RWPE2 (cell line): ENCODE measurements around the gene NDE1.
"Not testable (repeated sequence)": the region's sequence is repeated elsewhere in the genome, so short reads cannot be mapped to it uniquely, and the experiment has no call there.

Source experiments
- ATAC-seq: fragments of 200-7000 bp; cut with Tn5 transposase; 3 replicates; pipeline ENCODE4 v1.9.1; 2021; ENCODE audit warnings: low read depth
- DNase-seq: peaks from one replicate; pipeline ENCODE4 v3.0.0-alpha.2; 2020; ENCODE audit warnings: low spot score
- H3K27ac ChIP-seq: fragments of 450-650 bp; 2 replicates; pipeline ENCODE4 v1.5.1; 2017; ENCODE audit warnings: mild to moderate bottlenecking; ENCODE audit not compliant: poor library complexity, severe bottlenecking
- H3K27me3 ChIP-seq: fragments of 250-450 bp; sonication (Bioruptor Pico); 2 replicates; pipeline ENCODE4 v1.5.1; 2021; ENCODE audit warnings: mild to moderate bottlenecking, moderate library complexity; ENCODE audit not compliant: insufficient read depth, poor library complexity, severe bottlenecking
- H3K36me3 ChIP-seq: fragments of 250-450 bp; sonication (Bioruptor Pico); 2 replicates; pipeline ENCODE4 v1.5.1; 2020; ENCODE audit warnings: low read depth, mild to moderate bottlenecking, moderate library complexity
- H3K4me1 ChIP-seq: fragments of 250-450 bp; sonication (Bioruptor Pico); 2 replicates; pipeline ENCODE4 v1.5.1; 2021; ENCODE audit warnings: mild to moderate bottlenecking, moderate library complexity; ENCODE audit not compliant: insufficient read depth, poor library complexity, severe bottlenecking
- H3K4me3 ChIP-seq: fragments of 250-450 bp; sonication (Bioruptor Pico); 2 replicates; pipeline ENCODE4 v1.5.1; 2021; ENCODE audit warnings: mild to moderate bottlenecking, moderate library complexity; ENCODE audit not compliant: severe bottlenecking
- H3K9me3 ChIP-seq: fragments of 250-450 bp; sonication (Bioruptor Pico); 2 replicates; pipeline ENCODE4 v1.5.1; 2021; ENCODE audit warnings: mild to moderate bottlenecking, moderate library complexity; ENCODE audit not compliant: severe bottlenecking
- CTCF ChIP-seq: fragments of 450-650 bp; IDR thresholded peaks from one replicate; pipeline ENCODE4 v1.5.1; 2017; ENCODE audit warnings: mild to moderate bottlenecking, moderate library complexity; ENCODE audit not compliant: poor library complexity, severe bottlenecking

Gene NDE1

GRCh38 chr16:15605839-15606517, 44.1 kb upstream of the NDE1 start:
- Histone ChIP-seq H3K27ac (no peak overlapping the region), H3K27me3 (no peaks in the 10 kb centered on the region), H3K9me3 (no peaks in the 10 kb centered on the region), H3K4me3 (no peak overlapping the region), H3K4me1 (no peaks in the 10 kb centered on the region), H3K36me3 (peaks cover 77% of the 10 kb centered on the region)
- ATAC-seq: no peak
- no peak for TF ChIP-seq CTCF
- no peak for DNase-seq

GRCh38 chr16:15606518-15607220, 43.4 kb upstream of the NDE1 start:
- H3K36me3 ChIP-seq: peaks cover 74% of the 10 kb centered on the region
- DNase-seq: no peak
- no peaks in the 10 kb centered on the region for H3K9me3 ChIP-seq
- no peak overlapping the region for H3K27ac ChIP-seq
- no peaks in the 10 kb centered on the region for H3K4me1 ChIP-seq
- ATAC-seq: no peak
- no peak overlapping the region for H3K4me3 ChIP-seq
- TF ChIP-seq CTCF: no peak
- no peaks in the 10 kb centered on the region for H3K27me3 ChIP-seq

GRCh38 chr16:15607221-15607699, 42.8 kb upstream of the NDE1 start:
- H3K9me3 ChIP-seq, ATAC-seq, H3K4me3 ChIP-seq, H3K4me1 ChIP-seq, DNase-seq, H3K27me3 ChIP-seq, H3K27ac ChIP-seq: not testable (repeated sequence)
- H3K36me3 ChIP-seq: peaks cover 74% of the 10 kb centered on the region

- Histone ChIP-seq H3K36me3 (peaks cover 74% of the 10 kb centered on the region), H3K27ac (no peak overlapping the region), H3K9me3 (no peaks in the 10 kb centered on the region), H3K27me3 (no peaks in the 10 kb centered on the region), H3K4me1 (no peaks in the 10 kb centered on the region), H3K4me3 (no peak overlapping the region)
- DNase-seq (no peak), ATAC-seq (no peak)
- TF ChIP-seq CTCF: no peak
Observed at GRCh38 chr16:15607700-15608396, 42.2 kb upstream of the NDE1 start.

GRCh38 chr16:15608398-15609285, 41.4 kb upstream of the NDE1 start:
- ATAC-seq (no peak), DNase-seq (no peak)
- Histone ChIP-seq H3K27ac (no peak overlapping the region), H3K36me3 (peaks cover 71% of the 10 kb centered on the region), H3K4me1 (peaks cover 8% of the 10 kb centered on the region), H3K4me3 (no peak overlapping the region), H3K27me3 (no peaks in the 10 kb centered on the region), H3K9me3 (no peaks in the 10 kb centered on the region)
- no peak for TF ChIP-seq CTCF
